Stimulated activated memory B cell treated with anti-CD40 and anti-IgM and Interleukin-4, amounts not matched to agents 10 μg/mL and 1 μg/mL and 100 μg/mL, for 72 hours (primary cell): ENCODE measurements around the gene WRNIP1.
"Not testable (repeated sequence)": the region's sequence is repeated elsewhere in the genome, so short reads cannot be mapped to it uniquely, and the experiment has no call there.

Experiments
- ATAC-seq: fragments of 150-1000 bp; cut with Tn5 transposase; 2 replicates; pipeline ENCODE4 v1.10.0; 2021
- H3K27ac Mint-ChIP-seq: one replicate; pipeline ENCODE4 v1.8.0; 2022; ENCODE audit warnings: mild to moderate bottlenecking, mixed read lengths
- H3K27me3 Mint-ChIP-seq: one replicate; pipeline ENCODE4 v1.8.0; 2022; ENCODE audit warnings: mixed read lengths
- H3K36me3 Mint-ChIP-seq: one replicate; pipeline ENCODE4 v1.8.0; 2022; ENCODE audit warnings: mixed read lengths
- H3K4me1 Mint-ChIP-seq: one replicate; pipeline ENCODE4 v1.8.0; 2022; ENCODE audit warnings: mixed read lengths
- H3K4me3 Mint-ChIP-seq: one replicate; pipeline ENCODE4 v1.8.0; 2022; ENCODE audit warnings: mild to moderate bottlenecking, moderate library complexity, mixed read lengths
- H3K9me3 Mint-ChIP-seq: one replicate; pipeline ENCODE4 v1.8.0; 2022; ENCODE audit warnings: mixed read lengths

Gene WRNIP1

DNA sequence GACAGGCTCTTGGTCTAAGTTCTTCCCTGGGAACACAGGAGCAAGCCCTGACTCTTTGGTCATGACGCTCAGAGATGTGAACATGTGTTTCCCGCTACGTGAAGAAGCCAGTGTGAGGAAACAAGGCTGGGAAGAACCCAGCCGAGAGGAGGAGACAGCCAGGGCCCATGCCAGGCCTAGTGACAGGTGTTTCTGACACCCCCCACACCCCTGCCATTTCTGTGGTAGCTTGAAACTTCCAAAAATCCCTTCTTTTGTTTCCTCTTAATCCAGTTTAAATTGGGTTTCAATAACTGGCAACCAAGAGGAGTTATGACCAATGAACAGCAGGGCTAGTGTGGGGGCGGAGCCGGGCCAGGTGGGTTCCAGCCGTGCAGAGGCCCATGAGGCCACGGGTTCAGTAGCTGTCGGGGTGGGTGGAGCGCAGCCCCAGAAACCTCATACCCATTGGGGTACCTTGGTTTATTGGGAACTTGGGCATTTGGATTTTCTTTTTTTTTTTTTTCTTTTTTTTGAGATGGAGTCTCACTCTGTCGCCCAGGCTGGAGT lies 33.5 kb downstream of the WRNIP1 start:
- Mint-ChIP-seq H3K4me1 (peaks cover 19% of the 10 kb centered on the region), H3K4me3 (no peak overlapping the region), H3K36me3 (peaks cover 10% of the 10 kb centered on the region), H3K27me3 (no peaks in the 10 kb centered on the region), H3K27ac (no peak overlapping the region), H3K9me3 (no peaks in the 10 kb centered on the region)
- ATAC-seq, result no peak

DNA sequence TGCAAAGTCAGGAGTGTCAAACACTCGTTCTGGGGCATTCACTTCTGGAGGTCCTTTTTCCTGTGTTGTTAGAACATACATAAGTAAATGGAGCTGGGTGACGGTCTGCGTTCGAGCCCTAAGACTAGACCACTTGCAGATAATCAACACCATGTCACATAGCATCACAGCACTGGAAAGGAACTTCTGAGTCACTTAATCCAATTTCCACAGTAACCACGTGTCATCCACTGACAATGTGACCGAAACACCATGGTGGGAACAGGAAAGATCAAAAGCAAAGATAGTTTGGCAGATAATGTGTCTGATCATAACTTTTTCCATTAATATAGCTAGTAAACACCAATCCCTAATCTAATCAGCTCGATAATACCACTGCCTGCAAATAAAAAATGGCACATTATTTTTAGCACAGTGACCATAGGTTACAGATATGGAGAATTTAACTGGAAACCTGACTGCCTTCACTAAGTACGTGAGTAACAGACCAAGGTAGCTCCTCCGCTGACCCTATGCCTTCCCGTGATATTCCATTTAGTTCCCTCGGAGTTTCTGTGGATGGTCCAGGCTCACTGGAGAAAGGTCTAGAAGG lies 34.8 kb downstream of the WRNIP1 start:
- H3K4me1 Mint-ChIP-seq, result peaks cover 15% of the 10 kb centered on the region
- H3K9me3 Mint-ChIP-seq, result no peaks in the 10 kb centered on the region
- no peak overlapping the region for H3K4me3 Mint-ChIP-seq
- no peak overlapping the region for H3K27ac Mint-ChIP-seq
- H3K27me3 Mint-ChIP-seq, result no peaks in the 10 kb centered on the region
- H3K36me3 Mint-ChIP-seq, result peaks cover 10% of the 10 kb centered on the region
- no peak for ATAC-seq

DNA sequence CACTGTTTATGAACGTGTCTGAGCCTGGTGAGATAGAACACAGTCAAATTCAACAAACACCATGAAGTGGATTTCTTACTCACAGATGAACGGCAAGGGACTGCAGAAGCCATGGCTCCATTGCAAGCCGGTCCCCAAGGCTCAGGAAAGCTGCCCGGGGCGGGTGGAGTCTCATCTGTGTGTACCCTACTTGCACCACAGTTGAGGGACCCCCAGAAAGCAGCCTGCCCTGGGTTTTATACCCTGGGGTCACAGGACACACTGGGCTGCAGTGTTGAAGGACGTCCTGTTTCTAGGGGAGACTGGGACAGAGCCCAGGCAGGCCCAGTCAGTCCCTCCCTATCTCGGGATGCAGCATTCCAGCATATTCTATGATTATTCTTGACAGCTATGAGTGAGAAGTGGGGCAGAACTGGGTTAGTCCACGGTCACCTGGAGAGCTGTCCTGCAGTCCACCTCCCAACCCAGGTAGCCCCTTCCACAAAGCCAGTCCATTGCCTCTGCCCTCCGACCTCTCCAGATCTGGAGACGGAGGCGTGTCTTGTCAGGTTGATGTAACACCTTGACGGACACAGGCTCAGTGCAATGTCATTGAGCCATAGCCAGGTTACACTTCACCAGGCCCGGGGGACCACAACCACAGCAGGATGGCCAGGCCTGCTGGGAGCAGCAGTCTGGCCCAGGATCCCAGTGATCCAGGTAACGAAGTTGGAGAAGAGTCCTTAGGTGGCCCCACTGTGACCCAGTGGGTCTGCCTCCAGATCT lies 35.5 kb downstream of the WRNIP1 start:
- Mint-ChIP-seq H3K4me1 (peaks cover 15% of the 10 kb centered on the region), H3K27me3 (no peaks in the 10 kb centered on the region), H3K27ac (no peak overlapping the region), H3K36me3 (peaks cover 12% of the 10 kb centered on the region), H3K4me3 (no peak overlapping the region), H3K9me3 (no peaks in the 10 kb centered on the region)
- ATAC-seq, result no peak

DNA sequence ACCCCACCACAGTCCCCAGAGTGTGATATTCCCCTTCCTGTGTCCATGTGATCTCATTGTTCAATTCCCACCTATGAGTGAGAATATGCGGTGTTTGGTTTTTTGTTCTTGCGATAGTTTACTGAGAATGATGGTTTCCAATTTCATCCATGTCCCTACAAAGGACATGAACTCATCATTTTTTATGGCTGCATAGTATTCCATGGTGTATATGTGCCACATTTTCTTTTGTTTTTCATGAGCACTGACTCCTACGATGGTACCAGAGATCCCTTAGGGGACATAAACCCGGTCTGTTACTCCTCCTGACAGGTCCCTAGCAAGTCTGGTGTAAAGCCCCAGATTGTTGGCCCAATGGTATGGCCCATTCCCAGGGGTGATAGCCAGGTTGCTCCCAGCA lies 36.5 kb downstream of the WRNIP1 start:
- H3K4me3 Mint-ChIP-seq, H3K9me3 Mint-ChIP-seq, ATAC-seq, H3K27me3 Mint-ChIP-seq, H3K27ac Mint-ChIP-seq: not testable (repeated sequence)
- Mint-ChIP-seq H3K4me1 (peaks cover 13% of the 10 kb centered on the region), H3K36me3 (peaks cover 14% of the 10 kb centered on the region)

DNA sequence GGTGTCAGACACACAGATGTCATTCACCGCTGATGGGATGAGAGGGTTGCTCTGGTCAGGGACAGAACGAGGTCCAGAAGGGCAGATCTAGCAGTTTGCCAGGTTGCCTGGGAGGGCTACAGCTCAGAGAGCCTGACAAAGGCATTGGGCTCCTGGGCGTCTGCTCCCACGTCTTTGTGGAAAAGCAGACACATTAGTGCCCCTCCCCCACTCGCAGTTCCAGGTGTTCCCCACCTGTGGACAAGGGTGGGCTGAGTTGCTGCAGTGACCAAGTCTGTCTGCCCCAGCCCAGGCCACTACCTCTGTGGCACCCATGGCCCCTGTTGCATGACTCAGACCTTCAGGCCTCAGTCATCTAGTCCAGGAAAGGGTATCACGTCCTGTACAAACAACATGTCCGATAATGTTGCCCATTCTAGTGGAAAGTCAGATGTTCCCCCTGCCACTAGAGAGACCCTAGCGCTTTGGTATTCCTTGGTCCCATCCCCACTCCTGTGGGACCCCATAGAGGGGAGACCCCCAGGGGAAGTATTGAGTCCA lies 37.4 kb downstream of the WRNIP1 start:
- H3K27ac Mint-ChIP-seq, result no peak overlapping the region
- H3K4me1 Mint-ChIP-seq, result peaks cover 8% of the 10 kb centered on the region

DNA sequence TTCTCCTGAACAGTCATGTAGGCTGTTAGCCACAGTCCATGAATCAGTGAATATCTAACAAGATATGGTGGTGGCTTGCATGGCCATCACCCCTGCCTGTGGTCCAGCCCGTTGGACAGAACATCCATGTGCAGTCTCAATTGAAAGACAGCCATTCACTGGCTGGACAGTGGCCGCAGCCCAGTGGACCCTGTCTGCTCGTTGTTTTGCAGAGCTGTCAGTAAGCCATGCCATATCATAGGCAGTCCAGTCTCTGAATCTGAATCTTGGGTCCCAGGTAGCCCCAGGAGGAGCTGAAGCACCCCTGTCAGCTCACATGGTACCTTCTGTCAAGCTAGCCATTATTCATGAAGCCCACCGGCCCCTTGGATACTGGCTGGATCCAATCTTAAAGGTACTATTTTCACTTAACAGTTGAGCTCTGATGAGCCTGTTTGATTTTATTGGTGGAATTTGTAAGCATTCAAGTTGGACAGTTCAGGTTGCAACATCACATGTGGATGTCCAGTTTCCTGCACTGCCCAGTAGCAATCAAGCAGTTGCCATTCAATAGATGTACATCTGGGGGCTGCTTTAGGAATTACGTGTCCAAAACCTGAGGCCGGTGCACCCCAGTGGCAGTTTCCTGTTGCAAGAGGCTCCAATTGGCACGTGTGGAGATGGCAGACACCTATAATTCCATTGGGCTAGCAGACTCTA lies 38.7 kb downstream of the WRNIP1 start:
- H3K36me3 Mint-ChIP-seq, result peaks cover 20% of the 10 kb centered on the region
- peaks cover 6% of the 10 kb centered on the region for H3K4me1 Mint-ChIP-seq
- H3K27me3 Mint-ChIP-seq, result no peaks in the 10 kb centered on the region
- no peaks in the 10 kb centered on the region for H3K9me3 Mint-ChIP-seq
- H3K27ac Mint-ChIP-seq, result no peak overlapping the region
- ATAC-seq, result no peak
- no peak overlapping the region for H3K4me3 Mint-ChIP-seq

More for the DNA sequence above, 37.4 kb downstream of the WRNIP1 start:
- no peaks in the 10 kb centered on the region for H3K9me3 Mint-ChIP-seq
- H3K4me3 Mint-ChIP-seq, result no peak overlapping the region
- ATAC-seq, result no peak
- H3K36me3 Mint-ChIP-seq, result peaks cover 20% of the 10 kb centered on the region
- no peaks in the 10 kb centered on the region for H3K27me3 Mint-ChIP-seq

DNA sequence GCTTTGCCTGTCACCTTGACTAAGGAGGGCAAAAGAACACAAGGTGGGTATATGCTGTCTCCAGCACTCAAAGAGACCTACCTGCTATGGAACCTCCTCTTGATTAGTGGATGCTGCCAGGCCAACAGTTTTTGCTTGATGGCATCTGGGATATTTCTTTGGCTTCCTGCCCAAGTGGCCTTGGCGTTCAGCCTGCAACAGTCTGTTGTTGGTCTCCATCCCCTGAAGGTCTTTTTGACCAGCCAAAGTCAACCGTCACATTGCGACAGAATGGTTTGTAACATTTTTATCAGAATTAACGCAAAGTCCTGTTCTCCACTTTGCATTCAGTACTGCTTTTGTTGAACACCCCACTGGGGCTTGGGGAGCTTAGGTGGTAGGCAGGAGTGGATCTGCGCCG lies 39.3 kb downstream of the WRNIP1 start:
- no peak for ATAC-seq
- no peaks in the 10 kb centered on the region for H3K27me3 Mint-ChIP-seq
- no peaks in the 10 kb centered on the region for H3K9me3 Mint-ChIP-seq
- peaks cover 6% of the 10 kb centered on the region for H3K4me1 Mint-ChIP-seq
- no peak overlapping the region for H3K4me3 Mint-ChIP-seq
- no peak overlapping the region for H3K27ac Mint-ChIP-seq
- H3K36me3 Mint-ChIP-seq, result peaks cover 20% of the 10 kb centered on the region

DNA sequence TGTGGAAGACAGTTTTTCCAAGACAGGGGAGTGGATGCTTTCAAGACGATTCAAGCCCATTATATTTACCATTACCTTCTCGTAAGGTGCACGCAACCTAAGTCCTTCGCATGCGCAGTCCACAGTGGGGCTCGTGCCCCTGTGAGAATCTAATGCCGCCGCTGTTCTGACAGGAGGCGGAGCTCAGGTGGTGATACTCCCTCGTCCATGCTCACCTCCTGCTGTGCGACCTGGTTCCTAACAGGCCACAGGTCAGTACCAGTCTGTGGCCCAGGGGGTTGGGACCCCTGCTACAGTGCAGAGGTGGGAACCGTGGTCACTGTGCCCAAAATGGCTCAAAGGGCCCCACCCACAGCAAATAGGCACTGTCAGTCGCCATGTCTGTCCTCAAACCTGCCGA lies 39.8 kb downstream of the WRNIP1 start:
- Mint-ChIP-seq H3K27ac (no peak overlapping the region), H3K9me3 (no peaks in the 10 kb centered on the region), H3K36me3 (peaks cover 20% of the 10 kb centered on the region), H3K4me3 (no peak overlapping the region), H3K4me1 (peaks cover 6% of the 10 kb centered on the region), H3K27me3 (no peaks in the 10 kb centered on the region)
- ATAC-seq, result no peak

DNA sequence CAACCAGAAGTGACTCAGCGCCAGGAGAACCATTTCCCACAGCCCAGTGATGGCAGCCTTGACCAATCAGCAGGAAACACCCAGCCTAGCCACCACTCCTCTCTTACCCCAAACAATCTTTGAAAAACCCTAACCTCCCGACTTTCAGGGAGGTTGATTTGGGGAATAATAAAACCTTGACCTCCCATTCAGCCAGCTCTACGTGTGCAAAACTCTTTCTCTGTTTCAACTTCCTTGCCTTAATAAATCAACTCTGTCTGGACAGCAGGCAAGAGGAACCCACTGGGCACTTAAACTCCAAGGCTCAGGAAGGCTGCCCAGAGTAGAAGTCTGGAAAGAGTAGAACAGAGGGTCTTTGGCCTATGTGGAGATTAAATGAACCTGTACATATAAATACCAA lies 41.5 kb downstream of the WRNIP1 start:
- Mint-ChIP-seq H3K27ac (no peak overlapping the region), H3K9me3 (no peaks in the 10 kb centered on the region), H3K4me3 (no peak overlapping the region), H3K36me3 (peaks cover 19% of the 10 kb centered on the region), H3K27me3 (no peaks in the 10 kb centered on the region), H3K4me1 (peaks cover 6% of the 10 kb centered on the region)
- no peak for ATAC-seq

DNA sequence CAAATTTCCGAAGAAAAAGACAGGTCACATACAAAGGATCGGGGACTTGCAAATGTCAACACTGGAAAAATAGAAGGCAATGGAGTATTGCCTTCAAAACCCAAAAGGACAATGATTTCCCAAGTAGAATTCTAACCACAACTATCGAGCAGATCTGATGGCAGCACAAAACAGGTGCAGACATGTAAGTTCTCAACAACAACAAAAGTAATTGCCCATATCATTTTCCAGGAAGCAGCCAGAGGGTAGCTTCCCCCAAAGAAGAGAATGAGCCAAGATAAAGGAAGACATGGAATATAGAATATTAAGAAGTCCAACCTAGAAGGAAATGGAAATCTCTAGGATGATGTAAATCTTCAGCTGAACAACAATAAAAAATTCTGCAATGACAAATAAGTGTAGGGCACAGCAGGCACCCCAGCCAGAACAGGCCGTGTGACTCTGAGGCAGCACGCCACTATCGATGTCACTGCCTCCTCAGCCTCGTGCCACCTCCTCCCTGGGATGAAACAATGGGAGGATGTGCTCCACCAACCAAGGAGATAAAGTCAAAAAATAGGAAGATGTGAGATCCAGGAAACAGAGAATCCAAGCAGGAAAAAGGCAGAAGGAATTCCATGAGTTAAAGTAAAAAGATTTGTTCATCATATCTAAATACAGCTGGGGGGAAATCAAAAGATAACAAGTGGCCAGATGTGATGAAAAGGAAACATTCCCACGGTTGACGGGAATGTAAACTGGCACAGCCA lies 42.3 kb downstream of the WRNIP1 start:
- no peak for ATAC-seq
- H3K36me3 Mint-ChIP-seq, result peaks cover 22% of the 10 kb centered on the region
- no peak overlapping the region for H3K27ac Mint-ChIP-seq
- H3K9me3 Mint-ChIP-seq, result peaks cover 5% of the 10 kb centered on the region
- peaks cover 6% of the 10 kb centered on the region for H3K4me1 Mint-ChIP-seq
- H3K4me3 Mint-ChIP-seq, result no peak overlapping the region
- no peaks in the 10 kb centered on the region for H3K27me3 Mint-ChIP-seq

DNA sequence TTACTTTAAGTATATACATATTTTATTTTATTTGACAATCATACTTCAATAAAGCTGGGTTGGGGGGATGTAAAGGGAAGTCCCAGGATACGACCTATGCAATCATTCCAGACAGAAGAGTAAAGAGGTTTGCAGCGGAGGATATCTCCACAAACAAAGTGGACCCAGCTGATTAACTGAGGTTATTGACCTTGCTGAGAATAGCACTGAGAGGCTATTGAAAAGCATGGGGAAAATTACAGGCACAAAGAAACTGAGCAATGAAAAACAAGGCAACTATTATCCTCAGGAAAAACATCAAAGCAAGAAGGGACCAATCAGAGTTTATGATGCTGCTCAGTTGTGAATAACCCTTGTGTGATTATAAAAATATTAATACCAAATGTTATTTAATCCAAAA lies 43.8 kb downstream of the WRNIP1 start:
- H3K4me3 Mint-ChIP-seq, result no peak overlapping the region
- H3K27me3 Mint-ChIP-seq, result no peaks in the 10 kb centered on the region
- peaks cover 6% of the 10 kb centered on the region for H3K4me1 Mint-ChIP-seq
- ATAC-seq, result no peak
- peaks cover 5% of the 10 kb centered on the region for H3K9me3 Mint-ChIP-seq
- H3K27ac Mint-ChIP-seq, result no peak overlapping the region
- peaks cover 22% of the 10 kb centered on the region for H3K36me3 Mint-ChIP-seq

DNA sequence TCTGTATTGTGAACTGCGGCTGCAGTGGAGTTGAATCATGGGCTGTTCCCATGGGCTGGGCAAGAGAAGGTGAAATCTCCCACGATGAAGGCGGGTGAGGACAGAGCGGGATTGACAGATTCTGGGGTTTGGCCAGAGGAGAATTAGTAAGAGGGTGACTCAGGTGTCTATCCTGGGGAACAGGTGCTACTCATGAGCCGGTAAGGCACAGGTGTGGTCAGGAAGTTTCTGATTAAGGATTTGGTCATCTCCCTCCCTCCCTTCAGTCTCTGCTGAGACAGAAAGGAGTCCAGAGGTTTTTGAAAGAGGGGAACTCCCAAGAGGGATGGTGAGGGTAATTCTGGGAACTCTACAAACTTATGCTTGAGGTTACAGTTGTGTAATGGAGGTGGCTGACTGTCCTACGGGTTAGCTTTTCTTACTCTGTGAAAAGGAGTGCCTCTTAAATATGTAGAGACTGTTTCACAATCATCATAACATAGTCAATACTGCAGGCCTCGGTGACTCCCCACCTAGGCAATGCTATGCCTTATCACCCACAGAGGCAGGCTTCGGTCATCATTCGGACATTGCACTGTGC lies 45.0 kb downstream of the WRNIP1 start:
- no peak overlapping the region for H3K27ac Mint-ChIP-seq
- no peak for ATAC-seq
- H3K9me3 Mint-ChIP-seq, result peaks cover 7% of the 10 kb centered on the region
- peaks cover 22% of the 10 kb centered on the region for H3K36me3 Mint-ChIP-seq
- H3K4me3 Mint-ChIP-seq, result no peak overlapping the region
- peaks cover 6% of the 10 kb centered on the region for H3K4me1 Mint-ChIP-seq
- H3K27me3 Mint-ChIP-seq, result no peaks in the 10 kb centered on the region

DNA sequence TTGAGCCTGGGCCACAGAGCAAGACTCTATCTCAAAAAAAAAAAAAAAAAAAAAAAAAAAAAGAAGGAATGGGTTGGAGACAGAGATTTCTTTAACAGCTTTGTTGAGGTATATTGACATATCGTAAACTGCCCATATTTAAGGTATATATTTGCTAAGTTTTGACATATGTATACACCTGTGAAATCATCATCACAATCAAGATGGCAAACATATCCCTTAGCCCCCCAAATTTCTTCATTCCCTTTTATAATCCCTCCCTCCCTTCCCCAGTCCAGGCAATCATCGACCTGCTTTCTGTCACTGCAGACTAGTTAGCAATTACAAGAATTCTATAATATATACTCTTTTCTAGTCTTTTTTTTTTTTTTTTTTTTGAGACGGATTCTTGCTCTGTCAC lies 47.5 kb downstream of the WRNIP1 start:
- no peak for ATAC-seq
- peaks cover 15% of the 10 kb centered on the region for H3K9me3 Mint-ChIP-seq
- H3K4me1 Mint-ChIP-seq, result peaks cover 3% of the 10 kb centered on the region
- peaks cover 22% of the 10 kb centered on the region for H3K36me3 Mint-ChIP-seq
- H3K4me3 Mint-ChIP-seq, result no peak overlapping the region
- H3K27me3 Mint-ChIP-seq, result no peaks in the 10 kb centered on the region
- H3K27ac Mint-ChIP-seq, result no peak overlapping the region

DNA sequence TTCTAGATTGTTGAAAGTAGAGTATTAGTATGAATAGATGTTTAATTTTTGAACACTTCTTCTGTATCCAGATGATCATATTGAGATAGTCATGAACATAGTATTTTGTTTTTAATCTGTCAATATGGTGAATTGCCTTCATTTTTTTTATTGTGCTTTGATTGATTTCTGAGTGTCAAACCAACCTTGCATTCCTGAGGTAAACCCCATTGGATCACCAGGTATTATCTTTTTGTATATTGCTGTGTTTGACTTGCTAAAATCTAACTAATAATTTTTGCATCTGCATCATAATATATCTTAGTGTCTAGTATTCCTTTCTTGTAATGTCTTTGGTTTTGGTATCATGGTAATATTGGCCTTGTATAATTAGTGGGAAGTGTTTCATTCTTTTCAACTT lies 51.0 kb downstream of the WRNIP1 start:
- ATAC-seq, result no peak
- peaks cover 22% of the 10 kb centered on the region for H3K36me3 Mint-ChIP-seq
- no peak overlapping the region for H3K4me3 Mint-ChIP-seq
- H3K9me3 Mint-ChIP-seq, result peaks cover 15% of the 10 kb centered on the region
- H3K27ac Mint-ChIP-seq, result no peak overlapping the region
- no peaks in the 10 kb centered on the region for H3K27me3 Mint-ChIP-seq
- H3K4me1 Mint-ChIP-seq, result no peaks in the 10 kb centered on the region
